Measurements from ENCODE around the gene SLC3A2.

SLC3A2 gene

GRCh38 chr11:62918531-62918930 is 37.8 kb downstream of the SLC3A2 start:
- H3K4me3 ChIP-seq (ENCODE audit: low read length) = no peak overlapping the region
- TF ChIP-seq CTCF (conservative IDR thresholded peaks at IDR 0.05; ENCODE audit: low read depth, low read length) = no peak
- DNase-seq (ENCODE audit: low read depth) = no peak

GRCh38 chr11:62919476-62919875 is 38.8 kb downstream of the SLC3A2 start:
- no peak for DNase-seq (ENCODE audit: low read depth)
- no peak overlapping the region for H3K4me3 ChIP-seq (ENCODE audit: low read length)
- TF ChIP-seq CTCF (conservative IDR thresholded peaks at IDR 0.05; ENCODE audit: low read depth, low read length) = no peak

- no peak for DNase-seq (ENCODE audit: low read depth)
- no peak for TF ChIP-seq CTCF (conservative IDR thresholded peaks at IDR 0.05; ENCODE audit: low read depth, low read length)
- H3K4me3 ChIP-seq (ENCODE audit: low read length) = no peak overlapping the region
Measured at GRCh38 chr11:62919898-62920640, 39.4 kb downstream of the SLC3A2 start.

GRCh38 chr11:62921201-62921572 is 40.5 kb downstream of the SLC3A2 start, which contains the start of gene CHRM1:
CHRM1 (minus strand) TSS chr11:62921363; CDS start chr11:62911100, 10,263 bp downstream.
- no peak for TF ChIP-seq CTCF (conservative IDR thresholded peaks at IDR 0.05; ENCODE audit: low read depth, low read length)
- no peak for DNase-seq (ENCODE audit: low read depth)
- no peak within 1 kb of the TSS for H3K4me3 ChIP-seq (ENCODE audit: low read length)

GRCh38 chr11:62921573-62922188 is 41.0 kb downstream of the SLC3A2 start:
- no peak for DNase-seq (ENCODE audit: low read depth)
- TF ChIP-seq CTCF (conservative IDR thresholded peaks at IDR 0.05; ENCODE audit: low read depth, low read length) = no peak
- H3K4me3 ChIP-seq (ENCODE audit: low read length) = no peak overlapping the region

GRCh38 chr11:62922189-62922589 is 41.5 kb downstream of the SLC3A2 start:
- H3K4me3 ChIP-seq (ENCODE audit: low read length) = no peak overlapping the region
- TF ChIP-seq CTCF (conservative IDR thresholded peaks at IDR 0.05; ENCODE audit: low read depth, low read length) = no peak
- no peak for DNase-seq (ENCODE audit: low read depth)
